Fibroblast of lung (primary cell): Measurements from ENCODE around the gene KMT2E. TPM values are rescaled to one million over a fixed set of nuclear protein-coding genes. Genes with fewer than 3 reads are reported as not detected.

Experiments used
- DNase-seq, 2 donors: peaks; one replicate each; pipeline versions ENCODE4 v3.0.0 to v3.0.0-alpha.2; 2010; ENCODE audit warnings: low read depth in 2 of 2
- H2AFZ ChIP-seq: 2 replicates; pipeline ENCODE4 v1.5.1; 2012; ENCODE audit warnings: low read length, control low read depth, inconsistent platforms
- H3K27ac ChIP-seq: 2 replicates; pipeline ENCODE4 v1.5.1; 2011; ENCODE audit warnings: low read length, control low read depth; ENCODE audit not compliant: insufficient read depth
- H3K27me3 ChIP-seq: 2 replicates; pipeline ENCODE4 v1.5.1; 2011; ENCODE audit warnings: mild to moderate bottlenecking, low read length; ENCODE audit not compliant: control insufficient read depth, insufficient read depth
- H3K36me3 ChIP-seq: 2 replicates; pipeline ENCODE4 v1.5.1; 2011; ENCODE audit warnings: low read length; ENCODE audit not compliant: control insufficient read depth, insufficient read depth
- H3K4me1 ChIP-seq: 2 replicates; pipeline ENCODE4 v1.5.1; 2011; ENCODE audit warnings: low read length; ENCODE audit not compliant: control insufficient read depth, insufficient read depth; ENCODE audit errors: extremely low read depth
- H3K4me2 ChIP-seq: 2 replicates; pipeline ENCODE4 v1.5.1; 2011; ENCODE audit warnings: low read length, control low read depth; ENCODE audit not compliant: insufficient read depth; ENCODE audit errors: extremely low read depth
- H3K4me3 ChIP-seq, 4 experiments: fragments of 200-600 bp in 1 of 4; sonication (generic) in 1 of 4; replicated peaks in 1 of 4; 2 replicates each; pipeline ENCODE4 v1.5.1; 2011 to 2016; ENCODE audit warnings: low read length in 4 of 4, low read depth in 3 of 4, mild to moderate bottlenecking in 3 of 4, control low read depth in 2 of 4, inconsistent platforms in 1 of 4, mixed read lengths in 1 of 4; ENCODE audit not compliant: insufficient read depth in 1 of 4; ENCODE audit errors: control extremely low read depth in 1 of 4
- H3K79me2 ChIP-seq: 2 replicates; pipeline ENCODE4 v1.5.1; 2012; ENCODE audit warnings: mild to moderate bottlenecking, low read length, inconsistent platforms; ENCODE audit not compliant: control insufficient read depth, insufficient read depth
- H3K9ac ChIP-seq: 2 replicates; pipeline ENCODE4 v1.5.1; 2011; ENCODE audit warnings: mild to moderate bottlenecking, low read length, control low read depth; ENCODE audit not compliant: insufficient read depth
- H3K9me3 ChIP-seq: 2 replicates; pipeline ENCODE4 v1.5.1; 2012; ENCODE audit warnings: low read depth, low read length; ENCODE audit not compliant: control insufficient read depth, insufficient read depth
- H4K20me1 ChIP-seq: 2 replicates; pipeline ENCODE4 v1.5.1; 2011; ENCODE audit warnings: low read length; ENCODE audit not compliant: control insufficient read depth, insufficient read depth; ENCODE audit errors: extremely low read depth
- EZH2 ChIP-seq: IDR thresholded peaks from 2 replicates; pipeline ENCODE4 v1.5.1; 2012; ENCODE audit warnings: low read length, control low read depth, mild to moderate bottlenecking; ENCODE audit errors: missing control alignments
- polyA plus RNA-seq, 2 donors: library from polyadenylated mRNA; depleted of rRNA in 1 of 2; stranded (reverse) in 1 of 2; unstranded in 1 of 2; fragments of >200 nt; gene quantifications; 2 replicates each; pipeline ENCODE4 v1.2.1, GENCODE V29; 2011 to 2012; ENCODE audit warnings: missing spikeins in 1 of 2
- total RNA-seq: library from RNA; depleted of rRNA; stranded (reverse); fragments of >200 nt; gene quantifications from 2 replicates; pipeline ENCODE4 v1.2.1, GENCODE V29; 2014
- TF ChIP-seq, protein P1 (sequence below), 2 donors: IDR thresholded peaks in 1 of 2; conservative IDR thresholded peaks in 1 of 2; 1 replicate in 1 of 2; 2 replicates in 1 of 2; pipeline ENCODE4 v1.5.1; 2011 to 2012; ENCODE audit warnings: low read length in 2 of 2, control low read depth in 1 of 2, inconsistent platforms in 1 of 2, low read depth in 1 of 2, mild to moderate bottlenecking in 1 of 2

KMT2E gene
- total and polyA plus RNA-seq, 2 donors (not counting 1 experiment from before 2014, with no cell fraction given), result 7.5 to 95.0 TPM

DNA sequence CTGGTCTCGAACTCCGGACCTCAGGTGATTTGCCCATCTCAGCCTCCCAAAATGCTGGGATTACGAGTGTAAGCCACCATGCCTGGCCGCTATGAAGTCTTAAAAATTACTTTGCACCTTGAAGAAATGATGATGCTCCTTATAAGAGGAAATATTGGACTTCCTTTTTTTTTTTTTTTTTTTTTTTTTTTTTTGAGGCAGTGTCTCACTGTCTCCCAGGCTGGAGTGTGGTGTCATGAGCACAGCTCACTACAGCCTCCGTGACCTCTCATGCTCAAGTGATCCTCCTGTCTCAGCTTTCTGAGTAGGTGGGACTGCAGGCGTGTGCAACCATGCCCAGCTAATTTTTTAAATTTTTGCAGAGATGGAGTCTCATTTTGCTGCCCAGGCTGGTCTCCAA is 65.3 kb downstream of the KMT2E start:
- H3K4me3 ChIP-seq, result no peak overlapping the region
- DNase-seq, result no peak
- TF ChIP-seq, protein P1, sequence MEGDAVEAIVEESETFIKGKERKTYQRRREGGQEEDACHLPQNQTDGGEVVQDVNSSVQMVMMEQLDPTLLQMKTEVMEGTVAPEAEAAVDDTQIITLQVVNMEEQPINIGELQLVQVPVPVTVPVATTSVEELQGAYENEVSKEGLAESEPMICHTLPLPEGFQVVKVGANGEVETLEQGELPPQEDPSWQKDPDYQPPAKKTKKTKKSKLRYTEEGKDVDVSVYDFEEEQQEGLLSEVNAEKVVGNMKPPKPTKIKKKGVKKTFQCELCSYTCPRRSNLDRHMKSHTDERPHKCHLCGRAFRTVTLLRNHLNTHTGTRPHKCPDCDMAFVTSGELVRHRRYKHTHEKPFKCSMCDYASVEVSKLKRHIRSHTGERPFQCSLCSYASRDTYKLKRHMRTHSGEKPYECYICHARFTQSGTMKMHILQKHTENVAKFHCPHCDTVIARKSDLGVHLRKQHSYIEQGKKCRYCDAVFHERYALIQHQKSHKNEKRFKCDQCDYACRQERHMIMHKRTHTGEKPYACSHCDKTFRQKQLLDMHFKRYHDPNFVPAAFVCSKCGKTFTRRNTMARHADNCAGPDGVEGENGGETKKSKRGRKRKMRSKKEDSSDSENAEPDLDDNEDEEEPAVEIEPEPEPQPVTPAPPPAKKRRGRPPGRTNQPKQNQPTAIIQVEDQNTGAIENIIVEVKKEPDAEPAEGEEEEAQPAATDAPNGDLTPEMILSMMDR (conservative IDR thresholded peaks at IDR 0.05 in 1 of 2, IDR thresholded peaks at IDR 0.05 in 1 of 2; ENCODE audit: low read depth in 1 of 2, low read length in 2 of 2), result no peak
- no peak for TF ChIP-seq EZH2
- H3K4me2 ChIP-seq, result no peak overlapping the region
- H2AFZ ChIP-seq, result no peak overlapping the region
- no peaks in the 10 kb centered on the region for H3K9me3 ChIP-seq
- peaks cover 7% of the 10 kb centered on the region for H3K36me3 ChIP-seq
- H4K20me1 ChIP-seq, result no peaks in the 10 kb centered on the region
- H3K27me3 ChIP-seq, result no peaks in the 10 kb centered on the region
- H3K27ac ChIP-seq, result no peak overlapping the region
- no peak overlapping the region for H3K9ac ChIP-seq
- no peaks in the 10 kb centered on the region for H3K4me1 ChIP-seq
- peaks cover 4% of the 10 kb centered on the region for H3K79me2 ChIP-seq

DNA sequence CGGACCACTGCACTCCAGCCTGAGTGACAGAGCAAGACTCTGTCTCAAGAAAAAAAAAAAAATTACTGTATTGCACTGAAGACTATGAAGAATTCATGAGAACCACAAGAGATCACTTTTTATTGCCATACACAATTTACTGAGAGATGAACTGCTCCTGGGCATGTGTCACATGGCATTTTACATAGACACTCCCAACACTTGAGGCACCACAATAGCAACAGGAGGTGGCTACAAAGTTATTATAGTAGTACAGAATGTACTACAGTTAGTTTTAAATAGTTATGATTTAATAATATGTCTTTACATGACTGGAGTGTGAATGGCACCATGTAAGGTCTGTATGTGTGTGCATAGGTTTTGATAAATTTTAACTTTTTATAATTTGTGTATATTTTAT is 70.6 kb downstream of the KMT2E start:
- Histone ChIP-seq H3K9me3 (no peaks in the 10 kb centered on the region), H4K20me1 (no peaks in the 10 kb centered on the region), H3K27ac (no peak overlapping the region), H3K27me3 (no peaks in the 10 kb centered on the region), H3K36me3 (no peaks in the 10 kb centered on the region), H3K4me2 (no peak overlapping the region), H2AFZ (no peak overlapping the region), H3K9ac (no peak overlapping the region), H3K79me2 (peaks cover 10% of the 10 kb centered on the region), H3K4me3 (no peak overlapping the region), H3K4me1 (peaks cover 3% of the 10 kb centered on the region)
- no peak for TF ChIP-seq EZH2
- TF ChIP-seq, protein P1 (conservative IDR thresholded peaks at IDR 0.05 in 1 of 2, IDR thresholded peaks at IDR 0.05 in 1 of 2; ENCODE audit: low read depth in 1 of 2, low read length in 2 of 2), result no peak
- DNase-seq, result no peak

DNA sequence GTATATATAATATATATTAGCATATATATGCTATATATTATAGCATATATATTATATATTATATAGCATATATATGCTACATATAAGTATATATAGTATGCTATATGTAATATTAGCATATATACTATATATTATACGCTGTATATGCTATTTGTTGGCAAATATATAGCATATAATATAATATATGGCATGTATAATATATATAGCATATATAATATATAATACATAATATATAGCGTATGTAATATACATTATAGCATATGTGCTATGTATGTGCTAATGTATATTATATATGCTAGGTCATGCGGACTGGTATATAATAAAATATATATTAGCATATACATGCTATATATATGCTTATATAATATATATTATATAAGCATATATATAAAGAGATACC is 72.8 kb downstream of the KMT2E start:
- H3K79me2 ChIP-seq, result peaks cover 11% of the 10 kb centered on the region
- no peak overlapping the region for H3K27ac ChIP-seq
- no peaks in the 10 kb centered on the region for H3K9me3 ChIP-seq
- H3K4me2 ChIP-seq, result no peak overlapping the region
- DNase-seq, result no peak
- no peak overlapping the region for H3K4me3 ChIP-seq
- no peak overlapping the region for H3K9ac ChIP-seq
- peaks cover 3% of the 10 kb centered on the region for H3K4me1 ChIP-seq
- TF ChIP-seq EZH2, result no peak
- TF ChIP-seq, protein P1 (conservative IDR thresholded peaks at IDR 0.05 in 1 of 2, IDR thresholded peaks at IDR 0.05 in 1 of 2; ENCODE audit: low read depth in 1 of 2, low read length in 2 of 2), result no peak
- H3K36me3 ChIP-seq, result no peaks in the 10 kb centered on the region
- no peaks in the 10 kb centered on the region for H4K20me1 ChIP-seq
- no peak overlapping the region for H2AFZ ChIP-seq
- no peaks in the 10 kb centered on the region for H3K27me3 ChIP-seq
